ENCODE measurements around the gene METTL26. TPM values are rescaled to one million over a fixed set of nuclear protein-coding genes. Genes with fewer than 3 reads are reported as not detected.

METTL26 gene
- total RNA-seq, 1 donor from 2014 or later, result 48.7 TPM

DNA sequence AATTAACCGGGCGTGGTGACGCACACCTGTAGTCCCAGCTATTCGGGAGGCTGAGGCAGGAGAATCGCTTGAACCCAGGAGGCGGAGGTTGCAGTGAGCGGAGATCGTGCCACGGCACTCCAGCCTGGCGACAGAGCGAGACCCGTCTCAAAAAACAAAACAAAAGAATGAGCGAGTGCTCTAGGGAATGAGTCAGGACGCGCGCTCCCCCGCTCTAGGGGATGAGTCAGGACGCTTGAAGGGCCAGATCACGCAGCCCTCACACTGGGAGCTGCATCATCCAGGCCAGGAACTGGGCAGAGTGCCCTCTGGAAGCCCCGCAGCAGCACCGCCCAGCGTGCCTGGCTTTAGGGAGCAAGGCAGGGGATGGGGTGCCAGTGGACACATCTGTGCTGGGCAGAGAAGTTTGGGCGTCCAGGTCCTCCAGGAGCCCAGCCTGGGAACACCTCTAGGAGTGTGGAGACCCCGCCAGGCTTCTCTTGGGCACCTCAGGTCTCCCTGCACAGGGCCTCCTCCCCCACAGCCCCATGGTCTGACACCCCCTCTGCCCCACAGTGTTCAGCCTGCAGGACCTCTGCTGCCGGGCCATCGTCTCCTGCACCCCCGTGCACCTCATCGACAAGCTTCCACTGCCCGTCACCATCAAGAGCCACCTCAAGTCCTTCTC lies 9.2 kb downstream of the METTL26 start:
- Mint-ChIP-seq H3K4me3 (no peak overlapping the region), H3K27ac (no peak overlapping the region), H3K27me3 (no peaks in the 10 kb centered on the region), H3K4me1 (no peaks in the 10 kb centered on the region), H3K9me3 (no peaks in the 10 kb centered on the region), H3K36me3 (ENCODE audit: low read depth) (peaks cover 22% of the 10 kb centered on the region)
- ChIA-PET POLR2A (no interaction called here), CTCF (no interaction called here)
- TF ChIP-seq, protein P1, sequence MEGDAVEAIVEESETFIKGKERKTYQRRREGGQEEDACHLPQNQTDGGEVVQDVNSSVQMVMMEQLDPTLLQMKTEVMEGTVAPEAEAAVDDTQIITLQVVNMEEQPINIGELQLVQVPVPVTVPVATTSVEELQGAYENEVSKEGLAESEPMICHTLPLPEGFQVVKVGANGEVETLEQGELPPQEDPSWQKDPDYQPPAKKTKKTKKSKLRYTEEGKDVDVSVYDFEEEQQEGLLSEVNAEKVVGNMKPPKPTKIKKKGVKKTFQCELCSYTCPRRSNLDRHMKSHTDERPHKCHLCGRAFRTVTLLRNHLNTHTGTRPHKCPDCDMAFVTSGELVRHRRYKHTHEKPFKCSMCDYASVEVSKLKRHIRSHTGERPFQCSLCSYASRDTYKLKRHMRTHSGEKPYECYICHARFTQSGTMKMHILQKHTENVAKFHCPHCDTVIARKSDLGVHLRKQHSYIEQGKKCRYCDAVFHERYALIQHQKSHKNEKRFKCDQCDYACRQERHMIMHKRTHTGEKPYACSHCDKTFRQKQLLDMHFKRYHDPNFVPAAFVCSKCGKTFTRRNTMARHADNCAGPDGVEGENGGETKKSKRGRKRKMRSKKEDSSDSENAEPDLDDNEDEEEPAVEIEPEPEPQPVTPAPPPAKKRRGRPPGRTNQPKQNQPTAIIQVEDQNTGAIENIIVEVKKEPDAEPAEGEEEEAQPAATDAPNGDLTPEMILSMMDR (IDR thresholded peaks at IDR 0.05), result no peak
- ATAC-seq (ENCODE audit: low read depth) (no peak), DNase-seq (no peak)
- intact Hi-C loops (cut with micrococcal nuclease), result no loop called here

DNA sequence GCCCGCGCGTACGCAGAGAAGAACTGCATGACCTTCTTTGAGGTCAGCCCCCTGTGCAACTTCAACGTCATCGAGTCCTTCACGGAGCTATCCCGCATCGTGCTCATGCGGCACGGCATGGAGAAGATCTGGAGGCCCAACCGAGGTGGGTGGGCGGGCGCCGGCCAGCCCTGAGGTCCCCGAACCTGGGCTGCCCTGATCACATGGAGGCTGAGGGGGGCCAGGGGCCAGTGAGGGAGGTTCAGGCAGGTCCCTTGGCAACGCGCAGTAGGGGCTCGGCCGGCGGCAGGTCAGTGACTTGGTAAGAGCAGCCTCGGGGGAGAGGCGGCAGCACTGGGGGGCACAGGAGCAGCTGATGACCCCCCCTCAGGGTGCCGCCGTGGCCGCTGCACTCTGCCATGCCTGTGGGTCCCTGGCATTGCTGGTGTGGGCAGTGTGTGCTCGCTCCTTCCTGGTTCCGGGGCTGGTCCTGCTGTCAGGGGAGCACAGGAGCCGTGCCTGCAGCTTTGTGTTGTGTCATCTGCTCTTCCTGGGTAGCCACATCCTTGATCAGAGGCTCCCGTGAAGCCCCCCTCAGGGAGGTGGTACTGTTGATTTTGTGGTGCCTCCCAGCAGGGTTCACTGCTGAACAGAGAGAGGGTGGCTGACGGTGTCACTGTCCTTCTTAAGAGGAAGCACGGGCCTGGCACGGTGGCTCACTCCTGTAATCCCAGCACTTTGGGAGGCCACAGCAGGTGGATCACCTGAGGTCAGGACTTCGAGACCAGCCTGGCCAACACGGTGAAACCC lies 9.9 kb downstream of the METTL26 start:
- no peak for ATAC-seq (ENCODE audit: low read depth)
- H3K4me1 Mint-ChIP-seq, result no peaks in the 10 kb centered on the region
- no peak overlapping the region for H3K27ac Mint-ChIP-seq
- H3K9me3 Mint-ChIP-seq, result no peaks in the 10 kb centered on the region
- DNase-seq, result no peak
- intact Hi-C loops (cut with micrococcal nuclease), result no loop called here
- POLR2A ChIA-PET, result no interaction called here
- H3K36me3 Mint-ChIP-seq (ENCODE audit: low read depth), result peaks cover 22% of the 10 kb centered on the region
- TF ChIP-seq, protein P1 (IDR thresholded peaks at IDR 0.05), result no peak
- CTCF ChIA-PET, result no interaction called here
- H3K27me3 Mint-ChIP-seq, result no peaks in the 10 kb centered on the region
- no peak overlapping the region for H3K4me3 Mint-ChIP-seq

DNA sequence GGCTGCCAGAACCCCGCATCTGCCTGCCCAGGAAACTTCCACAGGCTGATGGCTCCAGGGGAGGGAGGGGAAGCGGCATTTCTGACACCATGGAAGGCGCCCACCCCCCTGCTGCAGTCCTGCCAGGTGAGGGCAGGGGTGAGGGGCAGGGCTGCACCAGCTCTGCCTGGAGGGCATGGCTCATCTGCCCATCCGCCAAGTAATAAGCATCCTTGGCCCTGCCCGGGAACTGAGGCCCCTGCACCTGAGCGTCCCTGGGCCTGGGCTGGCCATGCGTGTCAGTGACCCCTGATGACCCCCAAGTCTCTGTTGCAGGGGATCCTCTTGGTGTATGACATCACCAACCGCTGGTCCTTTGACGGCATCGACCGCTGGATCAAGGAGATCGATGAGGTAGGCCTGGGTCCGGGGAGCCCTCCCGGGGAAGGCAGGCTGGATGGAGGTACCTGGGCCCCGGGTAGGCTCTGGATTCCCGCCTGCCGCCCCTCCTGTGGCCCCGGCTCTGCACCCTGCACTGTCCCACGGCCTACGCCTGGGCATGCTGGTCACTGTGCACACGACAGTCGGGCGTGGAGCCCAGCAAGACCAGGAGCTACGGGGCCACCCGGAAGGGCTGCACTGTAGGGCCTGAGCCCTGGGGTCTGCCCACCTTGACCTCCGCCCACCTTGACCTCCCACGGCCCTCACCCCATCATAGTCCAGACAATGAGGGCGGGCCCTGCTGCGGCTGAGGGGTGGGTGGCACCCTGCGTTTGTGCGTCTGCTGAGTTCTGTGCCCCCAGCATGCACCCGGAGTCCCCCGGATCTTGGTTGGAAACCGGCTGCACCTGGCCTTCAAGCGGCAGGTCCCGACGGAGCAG lies 10.8 kb downstream of the METTL26 start:
- Mint-ChIP-seq H3K4me1 (no peaks in the 10 kb centered on the region), H3K27me3 (no peaks in the 10 kb centered on the region), H3K4me3 (no peak overlapping the region), H3K27ac (no peak overlapping the region), H3K9me3 (no peaks in the 10 kb centered on the region), H3K36me3 (ENCODE audit: low read depth) (peaks cover 22% of the 10 kb centered on the region)
- intact Hi-C loops (cut with micrococcal nuclease), result no loop called here
- ChIA-PET CTCF (no interaction called here), POLR2A (no interaction called here)
- TF ChIP-seq, protein P1 (IDR thresholded peaks at IDR 0.05), result no peak
- no peak for DNase-seq
- no peak for ATAC-seq (ENCODE audit: low read depth)

DNA sequence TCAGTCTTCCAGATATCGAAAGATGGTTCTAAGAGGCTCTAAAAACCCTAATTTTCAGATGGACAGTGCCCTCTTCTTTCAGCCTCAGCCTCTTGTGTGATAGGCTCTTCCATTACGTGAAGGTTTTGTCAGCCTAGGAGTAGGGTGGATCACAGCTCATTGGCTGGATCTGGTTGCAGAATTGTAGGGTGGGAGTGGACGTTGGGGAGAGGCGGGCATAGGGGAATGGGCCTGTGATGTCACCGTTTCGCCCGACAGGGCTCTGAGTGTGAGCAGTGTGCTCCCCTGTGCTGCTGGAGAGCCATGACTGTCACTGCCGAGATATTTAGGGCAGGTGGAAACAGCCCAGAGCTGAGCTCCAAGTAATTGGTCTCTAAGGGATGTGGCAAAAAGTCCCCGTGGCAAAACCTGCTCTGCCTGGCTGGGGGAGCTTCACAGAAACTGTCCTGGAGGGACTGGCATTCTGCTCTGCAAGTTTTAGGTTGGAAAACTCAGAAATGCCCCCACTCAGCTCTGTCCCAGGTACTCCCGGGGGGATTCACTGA lies 11.5 kb downstream of the METTL26 start:
- no peaks in the 10 kb centered on the region for H3K9me3 Mint-ChIP-seq
- DNase-seq (no peak), ATAC-seq (ENCODE audit: low read depth) (no peak)
- POLR2A ChIA-PET, result no interaction called here
- CTCF ChIA-PET, result no interaction called here
- H3K27ac Mint-ChIP-seq, result no peak overlapping the region
- no peaks in the 10 kb centered on the region for H3K27me3 Mint-ChIP-seq
- intact Hi-C loops (cut with micrococcal nuclease), result no loop called here
- TF ChIP-seq, protein P1 (IDR thresholded peaks at IDR 0.05), result no peak
- peaks cover 22% of the 10 kb centered on the region for H3K36me3 Mint-ChIP-seq (ENCODE audit: low read depth)
- H3K4me3 Mint-ChIP-seq, result no peak overlapping the region
- H3K4me1 Mint-ChIP-seq, result no peaks in the 10 kb centered on the region

DNA sequence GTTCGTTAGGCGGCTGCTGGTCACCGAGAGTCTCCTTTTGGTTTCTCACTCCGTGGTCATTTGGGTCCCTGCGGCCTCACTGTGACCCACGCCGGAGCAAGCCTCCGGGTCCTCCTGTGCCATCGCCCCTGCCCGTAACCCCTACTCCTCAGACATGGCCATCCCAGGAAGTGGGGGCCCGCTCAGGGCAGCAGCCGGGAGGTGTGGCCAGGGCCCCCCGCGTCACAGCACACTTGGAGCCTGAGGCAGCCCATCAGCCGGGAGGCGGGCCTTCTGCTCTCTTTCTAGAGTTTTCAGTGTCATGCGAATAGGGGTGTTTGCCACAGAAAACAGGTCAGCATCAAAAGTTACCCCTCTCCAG lies 13.2 kb downstream of the METTL26 start:
- H3K4me1 Mint-ChIP-seq, result no peaks in the 10 kb centered on the region

More for the DNA sequence above, 13.2 kb downstream of the METTL26 start:
- intact Hi-C loops (cut with micrococcal nuclease), result no loop called here
- TF ChIP-seq, protein P1 (IDR thresholded peaks at IDR 0.05), result no peak
- peaks cover 16% of the 10 kb centered on the region for H3K36me3 Mint-ChIP-seq (ENCODE audit: low read depth)
- no peak for ATAC-seq (ENCODE audit: low read depth)
- ChIA-PET CTCF (no interaction called here), POLR2A (no interaction called here)
- H3K9me3 Mint-ChIP-seq, result no peaks in the 10 kb centered on the region
- no peak for DNase-seq
- no peak overlapping the region for H3K27ac Mint-ChIP-seq
- H3K27me3 Mint-ChIP-seq, result no peaks in the 10 kb centered on the region
- no peak overlapping the region for H3K4me3 Mint-ChIP-seq
